ENCODE data around the gene CAMK2D.

The CAMK2D gene

GRCh38 chr4:113637823-113638561, 123.5 kb downstream of the CAMK2D start:
- DNase-seq (ENCODE audit: low read depth in 3 of 3) = no peak

- DNase-seq (ENCODE audit: low read depth in 3 of 3) = no peak
Observed at GRCh38 chr4:113637363-113637762, 124.2 kb downstream of the CAMK2D start.

GRCh38 chr4:113636877-113637276, 124.7 kb downstream of the CAMK2D start:
- no peak for DNase-seq (ENCODE audit: low read depth in 3 of 3)

- no peak for DNase-seq (ENCODE audit: low read depth in 3 of 3)
Observed at GRCh38 chr4:113636438-113636818, 125.1 kb downstream of the CAMK2D start.

- no peak for DNase-seq (ENCODE audit: low read depth in 3 of 3)
Observed at GRCh38 chr4:113635739-113636437, 125.7 kb downstream of the CAMK2D start.

GRCh38 chr4:113634081-113634969, 127.2 kb downstream of the CAMK2D start:
- no peak for DNase-seq (ENCODE audit: low read depth in 3 of 3)

- DNase-seq (ENCODE audit: low read depth in 3 of 3) = no peak
Observed at GRCh38 chr4:113633467-113633866, 128.1 kb downstream of the CAMK2D start.

- no peak for DNase-seq (ENCODE audit: low read depth in 3 of 3)
Observed at GRCh38 chr4:113628711-113629110, 132.8 kb downstream of the CAMK2D start.

GRCh38 chr4:113627321-113627720, 134.2 kb downstream of the CAMK2D start:
- DNase-seq (ENCODE audit: low read depth in 3 of 3) = no peak

- DNase-seq (ENCODE audit: low read depth in 3 of 3) = no peak
Observed at GRCh38 chr4:113625902-113626301, 135.6 kb downstream of the CAMK2D start.

GRCh38 chr4:113623274-113623894, 138.2 kb downstream of the CAMK2D start:
- DNase-seq (ENCODE audit: low read depth in 3 of 3) = no peak

- DNase-seq (ENCODE audit: low read depth in 3 of 3) = no peak
Observed at GRCh38 chr4:113621633-113622032, 139.9 kb downstream of the CAMK2D start.

- DNase-seq (ENCODE audit: low read depth in 3 of 3) = no peak
Observed at GRCh38 chr4:113620032-113620431, 141.5 kb downstream of the CAMK2D start.

GRCh38 chr4:113619526-113619925, 142.0 kb downstream of the CAMK2D start:
- DNase-seq (ENCODE audit: low read depth in 3 of 3) = no peak

GRCh38 chr4:113618205-113618604, 143.3 kb downstream of the CAMK2D start:
- DNase-seq (ENCODE audit: low read depth in 3 of 3) = no peak

- no peak for DNase-seq (ENCODE audit: low read depth in 3 of 3)
Observed at GRCh38 chr4:113617195-113617594, 144.3 kb downstream of the CAMK2D start.

GRCh38 chr4:113616443-113616842, 145.1 kb downstream of the CAMK2D start:
- no peak for DNase-seq (ENCODE audit: low read depth in 3 of 3)

GRCh38 chr4:113614414-113614813, 147.1 kb downstream of the CAMK2D start:
- DNase-seq (ENCODE audit: low read depth in 3 of 3) = no peak

- DNase-seq (ENCODE audit: low read depth in 3 of 3) = no peak
Observed at GRCh38 chr4:113613503-113613902, 148.0 kb downstream of the CAMK2D start.

- DNase-seq (ENCODE audit: low read depth in 3 of 3) = no peak
Observed at GRCh38 chr4:113610537-113610936, 151.0 kb downstream of the CAMK2D start.

GRCh38 chr4:113607998-113608397, 153.5 kb downstream of the CAMK2D start:
- DNase-seq (ENCODE audit: low read depth in 3 of 3) = no peak

GRCh38 chr4:113607147-113607720, 154.3 kb downstream of the CAMK2D start:
- DNase-seq (ENCODE audit: low read depth in 3 of 3) = no peak

Measured in stimulated activated CD4-positive, alpha-beta T cell treated with anti-CD3 and anti-CD28 coated beads, TNF-alpha, amount 100 ng/mL, for 48 hours (primary cell).